ENCODE measurements around the gene IL18.

DNA sequence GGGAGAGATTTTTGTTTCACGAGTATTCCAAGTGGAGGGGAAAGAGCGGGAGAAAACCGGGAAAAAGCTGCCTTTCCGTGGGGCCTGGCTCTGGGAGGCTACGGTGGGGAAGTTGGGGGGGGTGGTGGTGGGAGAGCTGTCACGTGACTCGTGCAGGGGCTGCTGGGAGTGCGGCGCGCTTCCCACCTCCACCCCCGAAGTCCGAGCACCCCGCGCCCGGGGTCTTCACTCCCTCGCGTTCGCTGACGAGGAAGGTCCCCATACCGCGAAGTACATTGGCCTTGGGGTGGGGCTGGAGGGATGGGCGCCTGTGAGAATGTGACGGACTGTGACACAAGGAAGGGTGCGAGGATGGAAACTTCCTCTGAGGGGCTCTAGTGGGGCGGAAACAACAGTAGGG, 3.3 kb upstream of the IL18 start, which contains the start of gene TEX12:
- TF ChIP-seq CTCF (optimal IDR thresholded peaks at IDR 0.05 in 1 of 3, IDR thresholded peaks at IDR 0.05 in 1 of 3, conservative IDR thresholded peaks at IDR 0.05 in 1 of 3; ENCODE audit: extremely low read depth in 1 of 3, insufficient read depth in 2 of 3, low read length in 3 of 3) (no peak), EZH2 (IDR thresholded peaks at IDR 0.05; ENCODE audit: low read length) (no peak)
